GM12875 (cell line): ENCODE results near the gene COL4A3.
"Not testable (repeated sequence)": the region's sequence is repeated elsewhere in the genome, so short reads cannot be mapped to it uniquely, and the experiment has no call there.

Experiments
- H3K4me3 ChIP-seq: one replicate; pipeline ENCODE4 v1.5.1; 2011; ENCODE audit warnings: low read depth, low read length, control low read depth
- CTCF ChIP-seq: IDR thresholded peaks from 2 replicates; pipeline ENCODE4 v1.5.1; 2011; ENCODE audit warnings: low read depth, mild to moderate bottlenecking, control low read depth, inconsistent platforms, low read length, moderate library complexity, borderline replicate concordance; ENCODE audit not compliant: insufficient read depth

The COL4A3 gene

DNA sequence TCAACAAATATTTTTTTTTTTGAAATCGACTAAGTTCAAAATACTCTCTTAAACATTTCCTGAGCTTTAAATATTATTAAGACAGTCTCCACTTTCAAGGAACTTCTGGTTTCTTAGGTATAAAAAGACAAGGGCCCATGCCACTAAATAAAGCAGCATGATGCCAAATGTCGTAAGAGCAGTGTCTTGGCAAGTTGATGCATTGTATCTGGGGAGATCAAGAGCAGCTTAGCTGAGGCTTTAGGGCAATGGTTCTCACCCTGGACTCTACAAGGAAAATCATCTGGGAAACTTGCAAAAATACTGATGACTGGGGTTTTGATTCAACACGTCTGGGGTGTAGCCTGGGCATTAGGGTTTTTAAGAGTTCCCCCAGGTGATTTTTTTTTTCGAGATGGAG, 41.3 kb downstream of the COL4A3 start:
- no peak for TF ChIP-seq CTCF
- no peak overlapping the region for H3K4me3 ChIP-seq

- H3K4me3 ChIP-seq = no peak overlapping the region
Observed at GRCh38 chr2:227206406-227206805, 42.0 kb downstream of the COL4A3 start.

GRCh38 chr2:227207573-227207972, 43.1 kb downstream of the COL4A3 start:
- no peak overlapping the region for H3K4me3 ChIP-seq
- TF ChIP-seq CTCF = no peak

More at GRCh38 chr2:227206406-227206805, 42.0 kb downstream of the COL4A3 start:
- TF ChIP-seq CTCF = no peak

GRCh38 chr2:227214622-227215041, 50.2 kb downstream of the COL4A3 start:
- no peak for TF ChIP-seq CTCF
- no peak overlapping the region for H3K4me3 ChIP-seq

GRCh38 chr2:227219312-227220105, 55.1 kb downstream of the COL4A3 start:
- no peak for TF ChIP-seq CTCF
- no peak overlapping the region for H3K4me3 ChIP-seq

DNA sequence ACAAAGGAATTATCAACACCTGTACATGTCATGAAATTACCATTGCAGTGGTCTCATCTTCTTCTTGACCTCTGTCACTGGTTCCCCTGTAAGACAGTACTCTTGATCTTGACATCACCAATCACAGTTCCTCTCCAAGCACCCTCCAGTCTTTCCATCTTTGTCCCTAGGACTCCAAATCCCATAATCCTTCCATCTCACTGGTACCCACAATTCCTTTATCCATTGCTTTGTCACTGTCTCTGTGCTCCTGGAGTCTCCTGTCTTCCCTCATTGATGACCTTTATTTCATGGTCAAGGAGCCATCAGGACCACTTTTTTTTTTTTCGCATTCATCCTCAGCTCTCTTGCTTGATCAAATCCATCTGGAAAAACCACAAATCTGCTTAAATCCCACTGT, 56.7 kb downstream of the COL4A3 start:
- no peak for TF ChIP-seq CTCF
- no peak overlapping the region for H3K4me3 ChIP-seq

- no peak overlapping the region for H3K4me3 ChIP-seq
- TF ChIP-seq CTCF = no peak
Observed at GRCh38 chr2:227222292-227222691, 57.9 kb downstream of the COL4A3 start.

DNA sequence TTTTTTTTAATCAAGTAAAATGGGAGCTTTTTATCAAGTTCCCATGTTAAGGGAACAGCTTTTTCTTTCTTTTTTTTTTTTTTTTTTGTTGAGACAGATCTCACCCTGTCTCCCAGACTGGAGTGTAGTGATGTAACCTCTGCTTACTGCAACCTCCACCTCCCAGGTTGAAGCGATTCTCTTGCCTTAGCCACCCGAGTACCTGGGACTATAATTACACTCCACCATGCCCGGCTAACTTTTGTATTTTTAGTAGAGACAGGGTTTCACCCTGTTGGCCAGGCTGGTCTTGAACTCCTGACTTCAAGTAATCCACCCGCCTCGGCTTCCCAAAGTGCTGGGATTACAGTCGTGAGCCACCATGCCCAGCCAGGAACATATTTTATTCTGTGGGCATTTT, 61.2 kb downstream of the COL4A3 start:
- not testable (repeated sequence) for H3K4me3 ChIP-seq
